Measurements from ENCODE around the gene CAMTA1.

DNA sequence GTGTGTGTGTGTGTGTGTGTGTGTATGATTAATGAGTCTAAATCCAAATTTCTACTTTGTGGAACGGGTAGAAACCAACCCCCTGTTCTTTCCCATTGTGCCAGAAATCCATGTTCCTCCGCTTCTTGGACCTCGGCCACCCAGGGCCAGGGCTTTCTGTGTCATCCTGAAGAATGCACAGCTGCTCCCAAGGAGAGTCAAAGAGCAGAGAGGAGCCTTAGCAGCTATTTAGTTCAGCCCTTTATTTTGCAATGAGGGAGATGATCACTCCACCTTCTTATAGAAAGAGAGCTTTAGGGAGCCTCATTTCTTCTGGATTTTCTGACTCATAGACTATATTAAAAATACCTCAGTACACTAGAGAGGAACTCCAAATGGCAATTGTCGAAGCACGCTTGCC is 496.6 kb downstream of the CAMTA1 start:
- TF ChIP-seq, protein P1, sequence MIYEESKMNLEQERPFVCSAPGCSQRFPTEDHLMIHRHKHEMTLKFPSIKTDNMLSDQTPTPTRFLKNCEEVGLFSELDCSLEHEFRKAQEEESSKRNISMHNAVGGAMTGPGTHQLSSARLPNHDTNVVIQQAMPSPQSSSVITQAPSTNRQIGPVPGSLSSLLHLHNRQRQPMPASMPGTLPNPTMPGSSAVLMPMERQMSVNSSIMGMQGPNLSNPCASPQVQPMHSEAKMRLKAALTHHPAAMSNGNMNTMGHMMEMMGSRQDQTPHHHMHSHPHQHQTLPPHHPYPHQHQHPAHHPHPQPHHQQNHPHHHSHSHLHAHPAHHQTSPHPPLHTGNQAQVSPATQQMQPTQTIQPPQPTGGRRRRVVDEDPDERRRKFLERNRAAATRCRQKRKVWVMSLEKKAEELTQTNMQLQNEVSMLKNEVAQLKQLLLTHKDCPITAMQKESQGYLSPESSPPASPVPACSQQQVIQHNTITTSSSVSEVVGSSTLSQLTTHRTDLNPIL (CRISPR knock-in tag; IDR thresholded peaks at IDR 0.05; ENCODE audit: low read depth): no peak
- TF ChIP-seq ESRRG (CRISPR knock-in tag; IDR thresholded peaks at IDR 0.05) (no peak), ZFP3 (CRISPR knock-in tag; IDR thresholded peaks at IDR 0.05) (no peak), RARB (CRISPR knock-in tag; IDR thresholded peaks at IDR 0.05) (no peak), GLIS3 (CRISPR knock-in tag; IDR thresholded peaks at IDR 0.05) (no peak), TCF4 (CRISPR knock-in tag; IDR thresholded peaks at IDR 0.05; ENCODE audit: borderline replicate concordance) (no peak), ZNF70 (CRISPR knock-in tag; IDR thresholded peaks at IDR 0.05) (no peak), BACH2 (CRISPR knock-in tag; IDR thresholded peaks at IDR 0.05; ENCODE audit: borderline replicate concordance) (no peak), ZFP30 (CRISPR knock-in tag; IDR thresholded peaks at IDR 0.05) (no peak), ZC3H10 (CRISPR knock-in tag; IDR thresholded peaks at IDR 0.05) (no peak), OSR1 (CRISPR knock-in tag; IDR thresholded peaks at IDR 0.05) (no peak)
- TF ChIP-seq, protein P2, sequence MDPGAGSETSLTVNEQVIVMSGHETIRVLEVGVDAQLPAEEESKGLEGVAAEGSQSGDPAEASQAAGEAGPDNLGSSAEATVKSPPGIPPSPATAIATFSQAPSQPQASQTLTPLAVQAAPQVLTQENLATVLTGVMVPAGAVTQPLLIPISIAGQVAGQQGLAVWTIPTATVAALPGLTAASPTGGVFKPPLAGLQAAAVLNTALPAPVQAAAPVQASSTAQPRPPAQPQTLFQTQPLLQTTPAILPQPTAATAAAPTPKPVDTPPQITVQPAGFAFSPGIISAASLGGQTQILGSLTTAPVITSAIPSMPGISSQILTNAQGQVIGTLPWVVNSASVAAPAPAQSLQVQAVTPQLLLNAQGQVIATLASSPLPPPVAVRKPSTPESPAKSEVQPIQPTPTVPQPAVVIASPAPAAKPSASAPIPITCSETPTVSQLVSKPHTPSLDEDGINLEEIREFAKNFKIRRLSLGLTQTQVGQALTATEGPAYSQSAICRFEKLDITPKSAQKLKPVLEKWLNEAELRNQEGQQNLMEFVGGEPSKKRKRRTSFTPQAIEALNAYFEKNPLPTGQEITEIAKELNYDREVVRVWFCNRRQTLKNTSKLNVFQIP (CRISPR knock-in tag; IDR thresholded peaks at IDR 0.05; ENCODE audit: borderline replicate concordance, low read depth): no peak
- TF ChIP-seq, protein P3, sequence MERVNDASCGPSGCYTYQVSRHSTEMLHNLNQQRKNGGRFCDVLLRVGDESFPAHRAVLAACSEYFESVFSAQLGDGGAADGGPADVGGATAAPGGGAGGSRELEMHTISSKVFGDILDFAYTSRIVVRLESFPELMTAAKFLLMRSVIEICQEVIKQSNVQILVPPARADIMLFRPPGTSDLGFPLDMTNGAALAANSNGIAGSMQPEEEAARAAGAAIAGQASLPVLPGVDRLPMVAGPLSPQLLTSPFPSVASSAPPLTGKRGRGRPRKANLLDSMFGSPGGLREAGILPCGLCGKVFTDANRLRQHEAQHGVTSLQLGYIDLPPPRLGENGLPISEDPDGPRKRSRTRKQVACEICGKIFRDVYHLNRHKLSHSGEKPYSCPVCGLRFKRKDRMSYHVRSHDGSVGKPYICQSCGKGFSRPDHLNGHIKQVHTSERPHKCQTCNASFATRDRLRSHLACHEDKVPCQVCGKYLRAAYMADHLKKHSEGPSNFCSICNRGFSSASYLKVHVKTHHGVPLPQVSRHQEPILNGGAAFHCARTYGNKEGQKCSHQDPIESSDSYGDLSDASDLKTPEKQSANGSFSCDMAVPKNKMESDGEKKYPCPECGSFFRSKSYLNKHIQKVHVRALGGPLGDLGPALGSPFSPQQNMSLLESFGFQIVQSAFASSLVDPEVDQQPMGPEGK (CRISPR knock-in tag; IDR thresholded peaks at IDR 0.05; ENCODE audit: borderline replicate concordance): no peak
